NOMO-1 treated with dmso at 0.1 percent for 144 hours (cell line): Measurements from ENCODE around the gene DMAC2.
"Not testable (repeated sequence)": the region's sequence is repeated elsewhere in the genome, so short reads cannot be mapped to it uniquely, and the experiment has no call there.

ENCODE experiments used
- DNase-seq: peaks from one replicate; lab custom pipeline; 2025; ENCODE audit not compliant: unreplicated experiment; lab: John Stamatoyannopoulos, UW

DMAC2 gene

DNA sequence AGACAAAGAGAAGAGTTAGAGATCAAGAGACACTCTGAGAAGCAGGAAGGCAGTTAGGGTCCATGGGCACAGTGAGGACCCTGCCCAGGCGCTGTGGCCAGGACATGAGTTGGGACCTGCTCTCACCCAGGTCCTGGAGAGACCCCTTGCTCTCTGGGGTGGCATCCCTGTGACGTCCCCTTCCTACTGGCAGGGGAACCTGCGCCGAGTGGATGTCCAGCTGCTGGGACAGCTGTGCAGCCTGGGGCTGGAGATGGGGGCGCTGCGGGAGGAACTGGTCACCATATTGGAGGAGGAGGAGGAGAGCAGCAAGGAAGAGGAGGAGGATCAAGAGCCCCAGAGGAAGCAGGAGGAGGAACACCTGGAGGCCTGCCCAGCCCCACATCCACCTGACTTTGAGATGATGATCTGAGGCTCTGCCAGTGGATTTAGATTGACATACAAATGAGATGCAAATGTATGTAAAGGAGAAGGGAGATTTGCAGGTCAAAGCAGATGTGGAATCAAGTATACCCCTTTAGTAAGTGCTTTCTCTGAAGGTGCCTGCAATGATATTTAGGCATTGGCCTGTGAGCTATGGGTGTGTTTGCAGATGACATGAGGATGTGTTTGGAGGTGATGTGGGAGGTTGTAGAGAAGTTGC, 4.2 kb upstream of the DMAC2 start:
- no peak for DNase-seq

DNA sequence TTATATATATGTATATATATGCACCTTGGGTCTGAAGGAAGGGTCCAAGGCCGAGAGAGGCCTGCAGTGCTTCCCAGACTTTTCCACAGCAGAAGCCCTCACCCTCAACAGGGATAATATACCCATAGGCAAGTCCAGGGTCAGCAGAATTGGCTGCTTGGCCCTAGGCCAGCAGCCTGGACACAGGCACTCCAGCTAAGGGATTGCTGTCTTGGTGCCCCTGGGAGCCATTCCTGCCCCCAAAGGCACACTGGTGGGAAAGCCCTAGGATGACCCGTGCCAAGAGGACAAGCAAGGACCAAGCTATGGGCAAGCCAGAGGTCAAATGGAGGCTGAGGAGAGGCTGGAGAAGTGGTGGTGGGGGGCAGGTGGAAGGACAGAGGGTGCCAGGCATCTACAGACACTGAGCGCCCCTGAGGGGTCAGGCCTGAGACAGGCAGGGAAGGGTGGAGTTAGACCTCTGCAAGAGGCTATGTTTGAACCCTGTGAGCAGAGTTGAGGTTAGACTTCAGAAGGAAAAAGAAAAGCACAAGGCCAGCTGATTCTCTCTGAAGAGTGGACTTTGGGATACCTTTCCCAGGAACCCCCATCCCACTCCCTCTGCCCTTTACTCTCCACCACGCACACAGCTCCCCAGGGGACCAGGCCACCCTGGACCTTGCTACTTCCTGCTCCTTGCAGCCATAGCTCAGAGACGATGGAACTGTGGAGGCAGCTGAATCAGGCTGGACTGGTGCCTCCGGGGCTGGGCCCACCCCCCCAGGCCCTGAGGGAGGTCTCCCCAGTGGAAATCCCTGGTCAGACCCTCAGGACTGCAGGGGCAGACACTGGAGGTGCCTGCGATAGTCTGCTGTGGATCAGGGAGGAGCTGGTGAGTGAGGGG, 3.0 kb upstream of the DMAC2 start, which contains the start of gene ERICH4:
ERICH4 (plus strand) TSS at position 684 of the 883 bp plus-strand sequence; CDS start at position 698, 14 bp downstream.
- DNase-seq: no peak

DNA sequence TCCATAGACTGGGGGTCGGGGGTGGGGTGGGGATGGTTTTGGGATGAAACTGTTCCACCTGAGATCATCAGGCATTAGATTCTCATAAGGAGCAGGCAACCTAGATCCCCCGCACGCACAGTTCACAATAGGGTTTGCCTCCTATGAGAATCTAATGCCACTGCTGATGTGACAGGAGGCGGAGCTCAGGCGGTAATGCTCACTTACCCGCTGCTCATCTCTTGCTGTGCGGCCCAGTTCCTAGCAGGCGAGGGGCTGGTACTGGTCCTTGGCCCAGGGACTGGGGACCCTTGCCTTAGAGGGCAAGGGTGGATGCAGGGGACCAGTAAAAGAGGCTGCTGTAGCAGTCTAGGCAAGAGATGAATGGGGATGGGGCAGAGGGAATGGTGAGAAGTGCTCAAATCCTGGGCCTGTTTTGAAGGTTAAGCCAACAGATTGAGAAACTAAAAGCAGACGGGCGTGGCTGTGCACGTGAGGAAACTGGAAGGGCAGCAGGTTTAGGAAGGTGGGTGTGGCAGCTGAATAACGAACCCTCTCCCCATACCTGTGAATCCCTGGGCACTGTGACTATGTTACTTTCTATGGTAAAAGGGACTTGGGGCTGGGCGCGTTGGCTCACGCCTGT, 1.7 kb upstream of the DMAC2 start:
- no peak for DNase-seq

DNA sequence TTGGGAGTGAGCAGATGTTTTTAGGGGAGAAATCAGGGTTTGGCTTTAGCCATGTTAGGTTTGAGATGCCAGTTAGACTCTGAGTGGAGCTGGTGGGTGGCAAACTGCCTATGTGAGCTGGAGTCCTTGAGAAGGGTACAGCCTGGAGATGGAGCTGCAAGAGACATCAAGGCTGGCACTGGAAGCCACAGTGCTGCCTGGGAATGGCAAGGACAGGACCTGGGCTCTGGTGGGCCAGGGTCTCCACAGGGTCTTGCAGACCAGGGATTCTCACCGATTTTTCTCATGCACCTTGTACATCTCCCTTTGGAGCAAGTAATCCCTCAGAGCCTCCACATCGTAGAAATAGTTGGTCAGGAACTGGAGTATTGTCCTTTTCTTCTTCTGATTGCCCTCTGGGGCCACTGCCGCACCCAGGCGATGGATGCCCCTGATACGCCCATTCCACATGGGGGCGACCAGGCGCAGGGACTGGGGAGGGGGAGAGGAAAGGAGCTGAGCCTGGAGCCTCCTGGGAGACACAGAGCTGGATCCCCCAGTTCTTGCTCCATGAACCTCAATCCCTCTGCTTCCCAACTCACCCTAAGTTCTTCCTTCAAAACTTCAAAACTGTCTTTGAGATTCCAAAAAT, 1.7 kb downstream of the DMAC2 start:
- no peak for DNase-seq

DNA sequence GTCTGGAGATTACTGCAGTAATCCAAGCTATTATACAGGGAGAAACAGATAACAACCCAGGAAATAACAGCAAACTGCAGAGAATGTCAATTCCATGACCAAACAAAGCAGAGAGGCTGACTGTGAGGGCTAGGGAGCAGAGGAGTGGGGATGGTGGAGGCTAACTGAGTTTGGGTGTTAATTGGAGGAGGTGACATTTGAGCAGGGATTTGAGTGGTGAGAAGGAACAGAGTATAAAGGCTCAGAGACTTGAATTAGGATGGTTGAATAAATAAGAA, 3.1 kb downstream of the DMAC2 start:
- no peak for DNase-seq

DNA sequence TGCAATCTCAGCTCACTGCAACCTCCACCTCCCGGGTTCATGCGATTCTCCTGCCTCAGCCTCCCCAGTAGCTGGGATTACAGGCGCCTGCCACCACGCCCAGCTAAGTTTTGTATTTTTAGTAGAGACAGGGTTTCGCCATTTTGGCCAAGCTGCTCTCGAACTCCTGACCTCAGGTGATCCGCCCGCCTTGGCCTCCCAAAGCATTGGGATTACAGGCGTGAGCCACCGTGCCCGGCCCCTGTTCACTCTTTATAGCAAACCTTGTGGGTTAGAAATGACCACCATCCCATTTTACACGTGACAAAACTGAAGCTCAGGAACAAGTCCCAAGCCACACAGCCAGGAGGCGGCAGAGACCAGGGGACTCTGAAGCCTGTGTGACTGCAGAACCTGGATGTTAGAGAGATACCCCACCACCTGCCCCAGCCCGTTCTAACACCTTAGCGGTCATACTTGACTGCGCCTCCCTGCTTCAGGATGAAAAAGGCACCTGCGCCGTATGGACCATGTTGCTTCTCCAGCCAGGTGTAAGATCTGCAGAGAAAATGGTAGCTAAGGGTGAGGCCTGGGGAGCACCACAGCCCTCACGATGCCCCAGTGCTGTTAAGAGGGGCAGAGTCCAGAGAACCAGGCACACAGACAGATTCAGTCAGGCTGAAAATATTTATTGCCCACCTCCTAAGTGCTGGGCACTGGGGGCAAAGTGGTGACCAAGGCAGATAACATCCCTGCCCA, 3.6 kb downstream of the DMAC2 start:
- no peak for DNase-seq

DNA sequence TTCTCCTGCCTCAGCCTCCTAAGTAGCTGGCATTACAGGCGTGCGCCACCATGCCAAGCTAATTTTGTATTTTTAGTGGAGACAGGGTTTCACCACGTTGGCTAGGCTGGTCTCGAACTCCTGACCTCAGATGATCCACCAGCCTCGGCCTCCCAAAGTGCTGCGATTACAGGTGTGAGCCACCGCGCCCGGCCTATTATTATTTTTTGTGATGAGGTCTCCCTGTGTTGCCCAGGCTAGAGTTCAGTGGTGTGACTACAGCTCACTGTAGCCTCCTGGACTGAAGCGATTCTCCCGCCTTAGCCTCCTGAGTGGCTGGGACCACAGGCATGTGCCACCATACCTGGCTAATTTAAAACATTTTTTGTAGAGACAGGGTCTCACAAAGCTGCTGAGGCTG, 4.3 kb downstream of the DMAC2 start:
- DNase-seq: not testable (repeated sequence)

DNA sequence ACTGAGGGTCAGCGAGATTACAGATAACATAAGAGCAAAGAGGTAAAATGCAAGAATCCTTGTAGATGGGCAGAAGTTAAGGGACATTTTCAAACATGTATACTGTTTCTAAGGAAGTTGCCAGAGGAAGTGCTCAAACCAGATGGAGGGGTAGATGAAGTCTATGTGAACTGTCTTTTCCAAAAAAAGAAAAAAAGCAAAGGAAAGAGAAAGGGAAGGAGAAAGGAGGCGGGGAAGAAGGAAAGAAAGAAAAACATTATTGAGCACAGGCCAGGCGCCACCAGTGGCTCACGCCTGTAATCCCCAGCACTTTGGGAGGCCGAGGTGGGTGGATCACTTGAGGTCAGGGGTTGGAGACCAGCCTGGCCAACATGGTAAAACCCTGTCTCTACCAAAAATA, 5.3 kb downstream of the DMAC2 start:
- no peak for DNase-seq

DNA sequence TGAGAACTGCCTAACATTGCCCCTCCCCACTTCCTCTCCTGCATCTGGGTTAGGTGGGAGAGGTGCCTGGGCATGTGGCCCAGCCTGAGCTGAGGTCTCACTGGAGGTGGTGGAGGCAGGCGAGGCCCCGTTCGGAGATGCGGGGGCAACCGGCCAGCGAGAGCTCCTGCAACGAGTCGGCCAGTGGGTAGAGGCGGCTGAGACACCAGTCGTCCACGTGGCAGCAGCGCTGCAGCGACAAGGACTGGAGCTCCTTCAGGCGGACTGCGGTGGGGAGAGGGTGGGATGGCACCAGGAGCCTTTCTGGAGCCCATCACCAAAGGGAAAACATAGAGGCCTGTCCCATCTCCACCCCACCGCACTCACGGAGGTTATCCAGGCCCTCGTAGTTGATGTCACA, 6.5 kb downstream of the DMAC2 start:
- DNase-seq: no peak

DNA sequence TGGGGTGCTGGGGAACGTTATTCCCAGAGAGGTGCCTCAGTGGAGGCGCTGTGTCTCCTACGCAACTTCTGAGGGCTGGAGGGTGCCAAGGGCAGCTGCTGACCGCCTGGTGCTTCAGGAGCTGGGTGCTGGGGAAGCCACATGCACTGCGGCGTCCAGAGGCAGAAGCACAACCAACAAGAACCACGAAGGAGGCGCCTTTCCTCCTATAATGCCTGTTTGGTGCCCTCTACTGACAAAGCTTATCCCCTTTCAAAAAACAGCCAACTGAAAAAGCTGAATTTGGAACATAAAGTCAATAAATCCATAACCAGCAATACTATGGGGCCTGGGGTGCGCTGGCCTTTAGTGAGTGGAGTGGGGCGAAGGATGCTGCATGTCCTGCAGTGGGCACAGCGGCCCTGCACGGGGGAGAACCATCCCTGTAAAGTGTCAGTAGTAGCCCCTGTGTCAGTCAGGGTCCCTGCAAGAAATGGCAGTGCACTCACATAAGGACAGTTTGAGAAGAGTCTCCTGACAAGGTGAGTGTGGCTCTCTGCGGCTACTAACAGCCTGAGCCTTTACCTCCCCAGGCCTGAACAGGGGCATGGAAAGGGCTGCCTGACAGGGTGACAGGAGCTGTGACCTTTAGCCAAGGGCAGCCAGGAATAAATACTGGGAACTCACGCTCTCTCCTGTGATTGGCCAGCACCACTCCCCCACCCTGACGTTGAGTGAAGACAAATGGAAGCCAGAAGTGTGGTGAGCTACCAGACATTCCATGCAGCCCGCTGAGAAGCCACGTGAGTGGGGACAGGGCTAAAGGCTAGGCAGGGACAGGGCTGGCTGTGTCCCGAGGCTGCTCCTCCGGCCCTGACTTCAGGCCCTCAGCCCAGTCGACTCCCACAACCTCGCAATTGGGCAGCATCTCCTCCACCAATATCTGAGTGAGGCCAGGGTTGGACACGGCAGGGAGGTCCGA, 8.0 kb downstream of the DMAC2 start:
- peak; percentile 53 for DNase-seq

DNA sequence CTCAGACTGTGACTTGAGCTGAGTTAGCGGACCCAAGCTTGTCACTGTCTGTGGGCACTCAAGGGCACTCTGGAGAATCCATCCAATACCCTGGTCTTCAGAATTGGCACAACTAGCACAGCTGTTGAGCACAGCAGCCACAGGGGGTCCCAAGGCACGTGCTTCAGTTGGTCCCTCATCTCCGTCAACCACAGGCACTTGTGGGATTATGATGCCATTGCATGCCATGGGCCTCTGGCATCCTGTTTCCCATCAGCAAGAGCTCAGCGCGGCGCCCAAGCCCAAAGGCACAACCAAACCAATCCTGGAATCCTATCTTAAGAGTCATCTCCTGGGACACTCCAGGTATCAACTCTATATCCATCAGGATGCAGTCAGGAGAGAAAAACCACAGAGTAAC, 8.8 kb downstream of the DMAC2 start:
- DNase-seq: no peak

DNA sequence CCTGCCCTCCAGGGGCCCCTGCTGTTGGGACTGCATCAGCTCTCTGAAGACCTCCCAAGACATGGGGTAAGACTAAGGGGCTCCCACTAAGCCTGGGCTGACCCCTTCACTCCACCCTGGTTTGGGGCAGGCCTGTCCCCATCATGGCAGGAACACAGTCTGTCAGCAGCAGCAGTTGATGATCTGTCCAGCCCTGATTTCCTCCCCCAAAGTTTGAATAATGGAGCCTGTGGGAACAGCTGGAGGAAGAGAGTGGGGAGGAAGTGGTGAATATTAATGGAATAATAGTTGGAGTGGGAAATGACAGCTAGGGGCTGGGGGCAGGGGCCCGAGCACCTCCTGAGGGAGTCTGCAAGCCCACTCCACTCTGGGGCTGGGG, 11.2 kb downstream of the DMAC2 start:
- DNase-seq: no peak

DNA sequence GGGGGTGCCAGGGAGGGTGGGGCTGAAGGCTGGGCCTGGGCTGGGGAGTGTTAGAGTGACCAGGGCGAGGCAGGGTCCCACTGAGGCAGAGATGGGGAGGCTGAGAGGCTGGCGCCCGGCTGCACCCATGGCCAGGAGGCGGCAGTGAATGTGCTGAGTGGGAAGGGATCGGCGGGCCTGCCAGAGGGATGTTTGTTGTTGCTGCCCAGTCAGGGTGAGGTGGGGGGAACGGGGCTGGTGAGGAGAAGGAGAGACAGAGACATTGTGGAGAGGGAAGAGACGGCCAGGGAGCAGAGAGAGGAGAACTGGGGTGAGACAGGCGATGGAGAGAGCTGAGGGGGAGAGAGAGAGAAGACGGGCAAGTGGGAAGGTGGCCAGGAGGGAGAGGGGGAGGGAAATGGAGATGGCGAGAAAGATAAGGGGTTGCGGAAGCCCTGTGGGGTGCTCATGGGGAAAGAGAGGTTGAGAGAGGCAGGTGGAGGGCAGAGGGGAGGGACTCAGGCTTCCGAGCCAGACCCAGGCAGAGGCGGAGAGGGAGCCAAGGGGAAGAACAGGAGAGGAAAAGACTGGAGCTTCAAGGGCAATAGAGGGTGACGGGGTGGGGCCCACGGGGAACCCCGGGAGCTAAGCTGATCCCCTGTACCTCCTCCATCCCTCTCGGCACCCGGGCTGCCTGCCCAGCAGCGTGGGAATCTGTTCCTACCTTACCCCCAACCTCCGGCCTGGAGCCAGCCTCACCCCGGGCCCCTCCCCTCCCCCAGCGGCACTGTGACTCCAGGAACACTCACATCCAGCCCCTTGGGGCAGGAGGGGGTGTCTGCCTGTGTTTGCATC, 11.8 kb downstream of the DMAC2 start:
- no peak for DNase-seq

DNA sequence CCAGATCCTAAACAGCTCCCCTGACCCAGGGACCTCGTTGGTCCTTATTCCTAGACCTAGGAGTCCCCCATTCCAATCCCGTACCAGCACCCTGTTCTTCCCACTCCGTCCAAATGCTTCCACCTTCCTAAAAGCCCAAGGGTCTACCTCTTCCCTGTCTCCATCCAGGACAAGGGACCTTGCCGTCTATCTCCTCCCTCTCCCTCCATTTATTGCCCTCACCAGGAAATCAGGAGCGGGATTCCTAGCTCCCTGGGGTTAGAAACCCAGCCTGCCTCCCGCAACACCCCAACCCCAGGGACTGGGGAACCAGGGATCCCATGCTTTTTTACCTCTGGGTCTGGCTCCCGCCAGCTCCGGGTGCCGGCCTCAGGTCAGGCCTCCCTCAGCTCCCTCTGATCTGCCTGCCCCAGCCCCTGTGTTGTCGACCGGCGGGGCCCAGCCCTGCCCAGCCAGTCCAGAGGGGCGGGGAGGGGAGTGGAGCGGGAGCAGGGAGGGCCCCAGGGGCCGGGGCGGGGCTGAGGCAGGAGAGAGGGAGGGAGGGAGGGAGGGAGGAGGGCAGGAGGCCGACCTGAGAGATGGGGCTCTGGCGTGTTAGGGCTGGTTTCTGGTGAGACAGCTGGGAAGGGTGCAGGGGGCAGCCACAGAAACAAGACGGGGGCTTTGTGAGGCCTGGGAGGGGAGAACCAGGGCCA, 12.6 kb downstream of the DMAC2 start, which contains the start of gene B3GNT8:
B3GNT8 (minus strand) TSS at position 423 of the 695 bp plus-strand sequence. CDS start 596 bp downstream, outside the sequence.
- peak; percentile 88 for DNase-seq

DNA sequence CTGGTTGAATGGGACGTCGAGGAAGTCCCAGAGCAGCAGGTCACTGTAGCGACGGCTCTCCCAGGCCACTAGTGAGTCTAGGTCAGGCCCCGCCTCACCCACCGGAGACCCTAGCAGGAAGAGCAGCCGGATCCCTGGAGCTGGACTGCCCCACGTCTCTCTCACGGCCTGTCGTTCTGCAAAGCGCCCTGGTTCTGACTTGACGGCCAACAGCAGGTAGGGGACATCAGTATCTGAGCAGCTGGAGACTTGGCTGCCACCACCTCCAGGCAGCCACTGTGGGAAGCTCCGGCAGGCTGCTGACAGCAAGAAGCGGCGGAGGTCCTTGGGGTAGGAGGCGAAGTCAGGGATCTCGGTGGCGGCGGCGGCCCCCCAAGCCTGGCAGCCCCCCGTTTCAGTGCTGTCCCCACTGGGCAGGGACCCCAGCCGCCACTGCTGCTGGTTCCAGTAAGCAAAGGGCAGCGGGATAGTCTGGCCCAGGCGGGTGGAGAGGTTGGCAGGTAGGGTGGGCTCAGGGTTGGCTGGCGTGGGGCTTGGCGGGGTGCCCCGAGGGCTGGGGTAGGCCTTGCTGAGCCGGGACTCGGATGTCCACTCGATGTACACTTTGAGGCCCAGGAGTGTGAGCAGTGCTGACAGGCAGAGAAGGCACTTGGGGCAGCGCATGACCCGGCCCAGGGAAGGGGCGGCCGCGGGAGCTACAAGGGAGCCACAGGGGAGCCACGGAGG, 13.4 kb downstream of the DMAC2 start:
- DNase-seq: no peak

DNA sequence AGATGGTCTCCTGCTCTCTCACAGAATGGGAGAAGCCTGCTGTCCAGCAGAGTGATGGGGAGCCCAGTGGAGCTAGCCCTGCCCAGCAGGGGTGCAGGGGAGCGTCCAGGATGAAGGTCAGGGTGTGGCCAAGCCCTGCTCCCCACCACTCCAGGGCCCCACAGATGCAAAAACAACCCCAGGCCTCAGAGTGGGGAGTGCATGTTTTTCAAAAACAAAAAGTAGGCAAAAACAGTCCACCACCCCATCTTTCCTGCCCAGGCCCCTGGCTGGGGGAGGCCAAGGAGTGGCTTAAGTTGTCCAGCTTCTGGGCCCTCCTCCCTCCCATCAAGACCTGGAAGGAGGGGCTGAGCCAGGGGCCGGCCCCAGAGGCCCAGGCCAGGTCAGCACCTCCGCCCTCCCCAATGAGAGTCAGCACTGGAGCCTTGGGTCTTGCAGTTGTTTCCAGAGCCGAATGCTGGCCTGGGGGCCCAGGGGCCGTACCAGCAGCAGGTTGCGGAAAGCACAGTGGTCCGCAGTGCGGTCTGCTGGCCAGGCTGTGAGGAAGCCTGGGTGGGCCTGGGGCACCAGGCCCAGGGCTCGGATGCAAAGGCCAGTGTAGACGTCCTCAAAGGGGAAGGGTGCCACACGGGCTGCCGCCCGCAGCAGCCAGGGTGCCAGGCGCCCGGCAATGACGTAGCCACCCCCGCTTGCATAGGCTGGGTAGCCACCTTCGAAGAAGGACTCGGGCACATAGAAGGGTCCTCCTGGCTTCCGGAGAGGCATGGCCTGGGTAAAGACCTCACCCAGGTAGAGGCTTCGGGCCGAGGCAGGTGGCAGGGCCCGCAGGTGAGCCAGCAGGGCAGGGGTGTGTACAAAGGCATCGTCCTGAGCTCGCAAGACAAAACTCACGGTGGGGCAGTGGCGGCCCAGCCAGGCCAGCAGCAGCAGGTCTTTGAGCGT, 14.3 kb downstream of the DMAC2 start:
- no peak for DNase-seq
